Progenitor cell of endocrine pancreas (in vitro differentiated cells): ENCODE results near the gene MSH3. TPM values are rescaled to one million over a fixed set of nuclear protein-coding genes. Genes with fewer than 3 reads are reported as not detected.

Experiments
- DNase-seq: peaks from one replicate; pipeline ENCODE4 v3.0.0; 2021; ENCODE audit warnings: low spot score; ENCODE audit not compliant: unreplicated experiment
- H3K27ac Mint-ChIP-seq: 2 replicates; pipeline ENCODE4 v1.8.0; 2021; ENCODE audit warnings: mild to moderate bottlenecking, moderate library complexity, mixed read lengths
- H3K27me3 Mint-ChIP-seq: 2 replicates; pipeline ENCODE4 v1.8.0; 2021; ENCODE audit warnings: mixed read lengths
- H3K36me3 Mint-ChIP-seq: 2 replicates; pipeline ENCODE4 v1.8.0; 2022; ENCODE audit warnings: mixed read lengths; ENCODE audit not compliant: insufficient read depth
- H3K4me1 Mint-ChIP-seq: 2 replicates; pipeline ENCODE4 v1.8.0; 2021; ENCODE audit warnings: low read depth, mixed read lengths
- H3K4me3 Mint-ChIP-seq: 2 replicates; pipeline ENCODE4 v1.8.0; 2021; ENCODE audit warnings: low read depth, mild to moderate bottlenecking, moderate library complexity, mixed read lengths
- H3K9me3 Mint-ChIP-seq: 2 replicates; pipeline ENCODE4 v1.8.0; 2021; ENCODE audit warnings: low read depth, mixed read lengths
- CTCF ChIP-seq: fragments of 200-600 bp; sonication (generic); IDR thresholded peaks from one replicate; pipeline ENCODE4 v1.5.0; 2021; ENCODE audit warnings: antibody characterized with exemption, mild to moderate bottlenecking; ENCODE audit not compliant: unreplicated experiment
- total RNA-seq: library from RNA; stranded (reverse); gene quantifications from 2 replicates; pipeline ENCODE4 v1.2.1, GENCODE V29; 2021

Gene MSH3
- total RNA-seq, 1 donor from 2014 or later, result 16.9 TPM

GRCh38 chr5:80711216-80711615, 56.8 kb downstream of the MSH3 start:
- no peak for DNase-seq
- no peak overlapping the region for H3K27ac Mint-ChIP-seq
- no peak overlapping the region for H3K4me3 Mint-ChIP-seq
- peaks cover 10% of the 10 kb centered on the region for H3K4me1 Mint-ChIP-seq
- peaks cover 16% of the 10 kb centered on the region for H3K36me3 Mint-ChIP-seq
- H3K9me3 Mint-ChIP-seq, result no peaks in the 10 kb centered on the region
- H3K27me3 Mint-ChIP-seq, result no peaks in the 10 kb centered on the region
- TF ChIP-seq CTCF, result no peak

- DNase-seq, result no peak
- H3K36me3 Mint-ChIP-seq, result peaks cover 18% of the 10 kb centered on the region
- H3K4me1 Mint-ChIP-seq, result peaks cover 10% of the 10 kb centered on the region
- no peak overlapping the region for H3K4me3 Mint-ChIP-seq
- TF ChIP-seq CTCF, result peak; percentile 47
- no peaks in the 10 kb centered on the region for H3K27me3 Mint-ChIP-seq
- no peaks in the 10 kb centered on the region for H3K9me3 Mint-ChIP-seq
- H3K27ac Mint-ChIP-seq, result no peak overlapping the region
Observed at GRCh38 chr5:80711938-80712337, 57.5 kb downstream of the MSH3 start.

GRCh38 chr5:80712919-80713318, 58.5 kb downstream of the MSH3 start:
- Mint-ChIP-seq H3K27ac (no peak overlapping the region), H3K4me3 (no peak overlapping the region), H3K27me3 (no peaks in the 10 kb centered on the region)

GRCh38 chr5:80713631-80714030, 59.2 kb downstream of the MSH3 start:
- Mint-ChIP-seq H3K36me3 (peaks cover 21% of the 10 kb centered on the region), H3K4me1 (peaks cover 10% of the 10 kb centered on the region), H3K27ac (no peak overlapping the region), H3K27me3 (no peaks in the 10 kb centered on the region), H3K9me3 (no peaks in the 10 kb centered on the region), H3K4me3 (no peak overlapping the region)
- no peak for TF ChIP-seq CTCF
- no peak for DNase-seq

More at GRCh38 chr5:80712919-80713318, 58.5 kb downstream of the MSH3 start:
- Mint-ChIP-seq H3K4me1 (peaks cover 10% of the 10 kb centered on the region), H3K36me3 (peaks cover 19% of the 10 kb centered on the region), H3K9me3 (no peaks in the 10 kb centered on the region)
- no peak for TF ChIP-seq CTCF
- DNase-seq, result no peak

GRCh38 chr5:80714570-80715298, 60.3 kb downstream of the MSH3 start:
- peaks cover 3% of the 10 kb centered on the region for H3K9me3 Mint-ChIP-seq
- H3K4me1 Mint-ChIP-seq, result peaks cover 10% of the 10 kb centered on the region
- no peaks in the 10 kb centered on the region for H3K27me3 Mint-ChIP-seq
- no peak for TF ChIP-seq CTCF
- H3K4me3 Mint-ChIP-seq, result no peak overlapping the region
- no peak for DNase-seq
- H3K36me3 Mint-ChIP-seq, result peaks cover 24% of the 10 kb centered on the region
- H3K27ac Mint-ChIP-seq, result no peak overlapping the region
